Karpas-422 (cell line): Measurements from ENCODE around the gene VMO1. TPM values are rescaled to one million over a fixed set of nuclear protein-coding genes. Genes with fewer than 3 reads are reported as not detected.
A peak's percentile ranks its signal among the peaks of the same experiment; 100 is the strongest.

Experiments
- DNase-seq: peaks from one replicate; pipeline ENCODE4 v3.0.0-alpha.2; 2015
- H2AFZ ChIP-seq: fragments of 200-600 bp; sonication (generic); 2 replicates; pipeline ENCODE4 v1.6.1; 2014; ENCODE audit warnings: antibody characterized with exemption, low read length, mixed read lengths
- H3K27ac ChIP-seq: fragments of 200-600 bp; sonication (generic); 2 replicates; pipeline ENCODE4 v1.5.1; 2014; ENCODE audit warnings: mild to moderate bottlenecking, low read length, moderate library complexity
- H3K27me3 ChIP-seq: fragments of 200-600 bp; sonication (generic); 2 replicates; pipeline ENCODE4 v1.6.1; 2014; ENCODE audit warnings: low read length, mixed read lengths
- H3K36me3 ChIP-seq: fragments of 200-600 bp; sonication (generic); 2 replicates; pipeline ENCODE4 v1.6.1; 2014; ENCODE audit warnings: low read length, mixed read lengths; ENCODE audit not compliant: insufficient read depth
- H3K4me1 ChIP-seq: fragments of 200-600 bp; sonication (generic); 2 replicates; pipeline ENCODE4 v1.6.1; 2014; ENCODE audit warnings: mild to moderate bottlenecking, low read length, mixed read lengths
- H3K4me2 ChIP-seq: fragments of 200-600 bp; sonication (generic); 2 replicates; pipeline ENCODE4 v1.6.1; 2014; ENCODE audit warnings: low read length, low read depth, mild to moderate bottlenecking; ENCODE audit not compliant: poor library complexity, severe bottlenecking
- H3K4me3 ChIP-seq: fragments of 200-600 bp; sonication (generic); 2 replicates; pipeline ENCODE4 v1.5.1; 2014; ENCODE audit warnings: mild to moderate bottlenecking, antibody characterized with exemption, low read length, mixed read lengths
- H3K79me2 ChIP-seq: fragments of 200-600 bp; sonication (generic); 2 replicates; pipeline ENCODE4 v1.6.1; 2014; ENCODE audit warnings: mild to moderate bottlenecking, low read length, mixed read lengths
- H3K9ac ChIP-seq: fragments of 200-600 bp; sonication (generic); 2 replicates; pipeline ENCODE4 v1.6.0; 2014; ENCODE audit warnings: low read length
- H3K9me2 ChIP-seq: fragments of 200-600 bp; sonication (generic), shearing (Covaris generic); replicated peaks from 2 replicates; pipeline ENCODE4 v1.6.0; 2014; ENCODE audit warnings: mild to moderate bottlenecking, low read length, moderate library complexity; ENCODE audit not compliant: insufficient read depth
- H3K9me3 ChIP-seq: fragments of 300-700, 200-600 bp; sonication (generic); 2 replicates; pipeline ENCODE4 v1.6.1; 2014; ENCODE audit warnings: low read length, mixed read lengths
- H4K20me1 ChIP-seq: fragments of 200-600 bp; sonication (generic); 2 replicates; pipeline ENCODE4 v1.6.1; 2014; ENCODE audit warnings: mild to moderate bottlenecking, antibody characterized with exemption, low read length, low read depth; ENCODE audit not compliant: insufficient read depth
- total RNA-seq: library from RNA; depleted of rRNA; stranded (reverse); fragments of >200 nt; shearing (Covaris generic); gene quantifications from 2 replicates; pipeline ENCODE4 v1.2.3, GENCODE V29; 2014; ENCODE audit warnings: low replicate concordance

The VMO1 gene
- total RNA-seq, 1 experiment from 2014 or later = not detected

- Histone ChIP-seq H3K36me3 (no peaks in the 10 kb centered on the region), H3K4me3 (no peak overlapping the region), H3K9me2 (no peaks in the 10 kb centered on the region), H3K9ac (no peak overlapping the region), H2AFZ (no peak overlapping the region), H3K27me3 (no peaks in the 10 kb centered on the region), H3K4me2 (no peak overlapping the region), H3K27ac (no peak overlapping the region), H4K20me1 (no peaks in the 10 kb centered on the region), H3K9me3 (no peaks in the 10 kb centered on the region), H3K79me2 (no peaks in the 10 kb centered on the region), H3K4me1 (no peaks in the 10 kb centered on the region)
- DNase-seq = no peak
Observed at GRCh38 chr17:4818276-4818675, 32.1 kb upstream of the VMO1 start.

- no peak for DNase-seq
- Histone ChIP-seq H3K9ac (no peak overlapping the region), H3K4me2 (no peak overlapping the region), H3K9me3 (no peaks in the 10 kb centered on the region), H3K4me1 (no peaks in the 10 kb centered on the region), H2AFZ (no peak overlapping the region), H3K27ac (no peak overlapping the region), H3K27me3 (no peaks in the 10 kb centered on the region), H4K20me1 (no peaks in the 10 kb centered on the region), H3K36me3 (no peaks in the 10 kb centered on the region), H3K9me2 (no peaks in the 10 kb centered on the region), H3K79me2 (no peaks in the 10 kb centered on the region), H3K4me3 (no peak overlapping the region)
Observed at GRCh38 chr17:4816826-4817225, 30.7 kb upstream of the VMO1 start.

- no peaks in the 10 kb centered on the region for H3K27me3 ChIP-seq
- no peak overlapping the region for H3K27ac ChIP-seq
- H3K4me3 ChIP-seq = no peak overlapping the region
- H3K9ac ChIP-seq = no peak overlapping the region
- no peaks in the 10 kb centered on the region for H3K9me3 ChIP-seq
- no peaks in the 10 kb centered on the region for H4K20me1 ChIP-seq
- H3K36me3 ChIP-seq = no peaks in the 10 kb centered on the region
- DNase-seq = no peak
- no peaks in the 10 kb centered on the region for H3K79me2 ChIP-seq
- no peaks in the 10 kb centered on the region for H3K9me2 ChIP-seq
- no peak overlapping the region for H3K4me2 ChIP-seq
- H2AFZ ChIP-seq = no peak overlapping the region
- no peaks in the 10 kb centered on the region for H3K4me1 ChIP-seq
Observed at GRCh38 chr17:4815043-4815675, 29.0 kb upstream of the VMO1 start.

- Histone ChIP-seq H3K36me3 (no peaks in the 10 kb centered on the region), H3K9me3 (no peaks in the 10 kb centered on the region), H3K4me1 (peaks cover 4% of the 10 kb centered on the region), H3K9ac (no peak overlapping the region), H4K20me1 (no peaks in the 10 kb centered on the region), H3K9me2 (no peaks in the 10 kb centered on the region), H2AFZ (no peak overlapping the region), H3K4me3 (no peak overlapping the region), H3K27me3 (no peaks in the 10 kb centered on the region), H3K27ac (no peak overlapping the region), H3K4me2 (no peak overlapping the region), H3K79me2 (no peaks in the 10 kb centered on the region)
- no peak for DNase-seq
Observed at GRCh38 chr17:4812690-4813089, 26.5 kb upstream of the VMO1 start.

- Histone ChIP-seq H3K4me3 (no peak overlapping the region), H3K27ac (no peak overlapping the region)
Observed at GRCh38 chr17:4811471-4811870, 25.3 kb upstream of the VMO1 start.

GRCh38 chr17:4810696-4811290, 24.6 kb upstream of the VMO1 start:
- Histone ChIP-seq H3K27me3 (no peaks in the 10 kb centered on the region), H3K9me2 (no peaks in the 10 kb centered on the region), H3K4me1 (peaks cover 11% of the 10 kb centered on the region), H3K79me2 (no peaks in the 10 kb centered on the region), H3K36me3 (no peaks in the 10 kb centered on the region), H3K27ac (no peak overlapping the region), H3K9me3 (no peaks in the 10 kb centered on the region), H3K4me2 (no peak overlapping the region), H3K9ac (no peak overlapping the region), H4K20me1 (no peaks in the 10 kb centered on the region), H2AFZ (no peak overlapping the region), H3K4me3 (no peak overlapping the region)
- DNase-seq = no peak

More at GRCh38 chr17:4811471-4811870, 25.3 kb upstream of the VMO1 start:
- no peaks in the 10 kb centered on the region for H3K79me2 ChIP-seq
- no peak overlapping the region for H3K4me2 ChIP-seq
- H3K9me2 ChIP-seq = no peaks in the 10 kb centered on the region
- no peaks in the 10 kb centered on the region for H3K9me3 ChIP-seq
- no peak overlapping the region for H2AFZ ChIP-seq
- H4K20me1 ChIP-seq = no peaks in the 10 kb centered on the region
- H3K36me3 ChIP-seq = no peaks in the 10 kb centered on the region
- H3K27me3 ChIP-seq = no peaks in the 10 kb centered on the region
- H3K4me1 ChIP-seq = peaks cover 5% of the 10 kb centered on the region
- no peak for DNase-seq
- no peak overlapping the region for H3K9ac ChIP-seq

- Histone ChIP-seq H3K27ac (no peak overlapping the region), H2AFZ (no peak overlapping the region), H3K4me3 (no peak overlapping the region), H3K9me2 (no peaks in the 10 kb centered on the region), H3K9ac (no peak overlapping the region), H3K27me3 (no peaks in the 10 kb centered on the region), H3K9me3 (no peaks in the 10 kb centered on the region), H3K4me1 (peaks cover 11% of the 10 kb centered on the region), H4K20me1 (no peaks in the 10 kb centered on the region), H3K79me2 (no peaks in the 10 kb centered on the region), H3K36me3 (no peaks in the 10 kb centered on the region), H3K4me2 (no peak overlapping the region)
- DNase-seq = no peak
Observed at GRCh38 chr17:4808378-4808767, 22.2 kb upstream of the VMO1 start.

GRCh38 chr17:4807605-4808377, 21.6 kb upstream of the VMO1 start:
- Histone ChIP-seq H3K4me3 (peak overlapping the region; percentile 83), H3K4me2 (peak overlapping the region; percentile 80), H2AFZ (no peak overlapping the region), H3K36me3 (no peaks in the 10 kb centered on the region), H3K9me2 (no peaks in the 10 kb centered on the region), H3K9ac (peak overlapping the region; percentile 89), H3K27ac (no peak overlapping the region), H3K79me2 (no peaks in the 10 kb centered on the region), H3K9me3 (no peaks in the 10 kb centered on the region), H3K4me1 (peaks cover 11% of the 10 kb centered on the region), H3K27me3 (no peaks in the 10 kb centered on the region), H4K20me1 (no peaks in the 10 kb centered on the region)
- no peak for DNase-seq
